COLO668 (cell line): ENCODE data around the gene RASA3.

ENCODE experiments used
- DNase-seq: peaks from one replicate; lab custom pipeline; 2025; ENCODE audit not compliant: unreplicated experiment; lab: John Stamatoyannopoulos, UW

Gene RASA3

GRCh38 chr13:114071410-114071809 lies 61.0 kb downstream of the RASA3 start:
- no peak for DNase-seq

GRCh38 chr13:114070098-114070799 lies 62.2 kb downstream of the RASA3 start:
- no peak for DNase-seq

GRCh38 chr13:114069376-114070097 lies 62.9 kb downstream of the RASA3 start:
- DNase-seq, result no peak

GRCh38 chr13:114068656-114069318 lies 63.6 kb downstream of the RASA3 start:
- no peak for DNase-seq

GRCh38 chr13:114067886-114068651 lies 64.4 kb downstream of the RASA3 start:
- no peak for DNase-seq

GRCh38 chr13:114067381-114067885 lies 65.0 kb downstream of the RASA3 start:
- no peak for DNase-seq

GRCh38 chr13:114066956-114067355 lies 65.5 kb downstream of the RASA3 start:
- DNase-seq, result no peak

- DNase-seq, result no peak
These were observed 66.3 kb downstream of the RASA3 start for GRCh38 chr13:114065926-114066774.

- peak; percentile 98 for DNase-seq
These were observed 67.1 kb downstream of the RASA3 start for GRCh38 chr13:114065141-114065925.

- DNase-seq, result peak; percentile 79
These were observed 67.8 kb downstream of the RASA3 start for GRCh38 chr13:114064450-114065140.

- DNase-seq, result peak; percentile 76
These were observed 68.6 kb downstream of the RASA3 start for GRCh38 chr13:114063545-114064449.

- no peak for DNase-seq
These were observed 69.7 kb downstream of the RASA3 start for GRCh38 chr13:114062754-114063153.

GRCh38 chr13:114062341-114062740 lies 70.1 kb downstream of the RASA3 start:
- DNase-seq, result peak; percentile 37

- DNase-seq, result no peak
These were observed 70.7 kb downstream of the RASA3 start for GRCh38 chr13:114061744-114062143.

GRCh38 chr13:114061047-114061446 lies 71.4 kb downstream of the RASA3 start:
- no peak for DNase-seq

GRCh38 chr13:114059946-114060860 lies 72.2 kb downstream of the RASA3 start:
- peak; percentile 75 for DNase-seq

GRCh38 chr13:114059428-114059827 lies 73.0 kb downstream of the RASA3 start:
- no peak for DNase-seq
